ENCODE results near the gene NR4A1. TPM values are rescaled to one million over a fixed set of nuclear protein-coding genes. Genes with fewer than 3 reads are reported as not detected.

Gene NR4A1
- total and polyA plus RNA-seq, 10 of the 15 experiments (the other 5 are each of a cell fraction or from before 2014, with no cell fraction given), result 0.05 to 7.9 (median 2.2) TPM; not detected in 1

DNA sequence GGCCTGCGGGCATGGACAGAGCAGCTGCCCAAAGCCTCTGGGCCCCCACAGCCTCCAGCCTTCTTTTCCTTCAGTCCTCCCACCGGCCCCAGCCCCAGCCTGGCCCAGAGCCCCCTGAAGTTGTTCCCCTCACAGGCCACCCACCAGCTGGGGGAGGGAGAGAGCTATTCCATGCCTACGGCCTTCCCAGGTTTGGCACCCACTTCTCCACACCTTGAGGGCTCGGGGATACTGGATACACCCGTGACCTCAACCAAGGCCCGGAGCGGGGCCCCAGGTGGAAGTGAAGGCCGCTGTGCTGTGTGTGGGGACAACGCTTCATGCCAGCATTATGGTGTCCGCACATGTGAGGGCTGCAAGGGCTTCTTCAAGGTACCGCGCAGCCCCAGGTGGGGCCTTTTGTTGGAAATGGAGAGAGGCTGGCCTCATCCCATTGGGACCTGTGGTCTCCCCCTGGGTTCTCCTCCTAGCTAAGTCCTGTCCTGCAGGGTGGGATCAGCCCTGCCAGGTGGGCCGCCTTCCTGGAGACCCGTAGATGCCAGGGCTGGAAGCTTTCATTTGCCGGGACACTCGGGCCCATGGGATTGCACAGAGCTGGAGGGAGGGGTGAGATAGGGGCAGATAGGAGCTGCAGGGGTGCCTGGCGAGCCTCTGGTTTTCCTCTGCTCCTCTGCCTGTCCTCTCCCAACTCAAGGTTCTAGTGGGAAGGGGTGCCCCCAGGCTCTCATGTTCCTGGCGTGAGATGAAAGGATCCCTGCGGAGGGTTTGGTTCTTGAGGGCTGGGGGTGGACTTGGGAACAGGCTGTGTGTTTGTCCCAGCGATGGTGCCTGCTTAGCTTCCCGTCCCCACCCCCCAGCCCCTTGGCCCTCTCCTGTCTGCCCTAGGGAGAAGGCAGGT lies 3.8 kb downstream of the NR4A1 start (continued):
- TF ChIP-seq, protein P1, sequence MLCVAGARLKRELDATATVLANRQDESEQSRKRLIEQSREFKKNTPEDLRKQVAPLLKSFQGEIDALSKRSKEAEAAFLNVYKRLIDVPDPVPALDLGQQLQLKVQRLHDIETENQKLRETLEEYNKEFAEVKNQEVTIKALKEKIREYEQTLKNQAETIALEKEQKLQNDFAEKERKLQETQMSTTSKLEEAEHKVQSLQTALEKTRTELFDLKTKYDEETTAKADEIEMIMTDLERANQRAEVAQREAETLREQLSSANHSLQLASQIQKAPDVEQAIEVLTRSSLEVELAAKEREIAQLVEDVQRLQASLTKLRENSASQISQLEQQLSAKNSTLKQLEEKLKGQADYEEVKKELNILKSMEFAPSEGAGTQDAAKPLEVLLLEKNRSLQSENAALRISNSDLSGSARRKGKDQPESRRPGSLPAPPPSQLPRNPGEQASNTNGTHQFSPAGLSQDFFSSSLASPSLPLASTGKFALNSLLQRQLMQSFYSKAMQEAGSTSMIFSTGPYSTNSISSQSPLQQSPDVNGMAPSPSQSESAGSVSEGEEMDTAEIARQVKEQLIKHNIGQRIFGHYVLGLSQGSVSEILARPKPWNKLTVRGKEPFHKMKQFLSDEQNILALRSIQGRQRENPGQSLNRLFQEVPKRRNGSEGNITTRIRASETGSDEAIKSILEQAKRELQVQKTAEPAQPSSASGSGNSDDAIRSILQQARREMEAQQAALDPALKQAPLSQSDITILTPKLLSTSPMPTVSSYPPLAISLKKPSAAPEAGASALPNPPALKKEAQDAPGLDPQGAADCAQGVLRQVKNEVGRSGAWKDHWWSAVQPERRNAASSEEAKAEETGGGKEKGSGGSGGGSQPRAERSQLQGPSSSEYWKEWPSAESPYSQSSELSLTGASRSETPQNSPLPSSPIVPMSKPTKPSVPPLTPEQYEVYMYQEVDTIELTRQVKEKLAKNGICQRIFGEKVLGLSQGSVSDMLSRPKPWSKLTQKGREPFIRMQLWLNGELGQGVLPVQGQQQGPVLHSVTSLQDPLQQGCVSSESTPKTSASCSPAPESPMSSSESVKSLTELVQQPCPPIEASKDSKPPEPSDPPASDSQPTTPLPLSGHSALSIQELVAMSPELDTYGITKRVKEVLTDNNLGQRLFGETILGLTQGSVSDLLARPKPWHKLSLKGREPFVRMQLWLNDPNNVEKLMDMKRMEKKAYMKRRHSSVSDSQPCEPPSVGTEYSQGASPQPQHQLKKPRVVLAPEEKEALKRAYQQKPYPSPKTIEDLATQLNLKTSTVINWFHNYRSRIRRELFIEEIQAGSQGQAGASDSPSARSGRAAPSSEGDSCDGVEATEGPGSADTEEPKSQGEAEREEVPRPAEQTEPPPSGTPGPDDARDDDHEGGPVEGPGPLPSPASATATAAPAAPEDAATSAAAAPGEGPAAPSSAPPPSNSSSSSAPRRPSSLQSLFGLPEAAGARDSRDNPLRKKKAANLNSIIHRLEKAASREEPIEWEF (IDR thresholded peaks at IDR 0.05; ENCODE audit: insufficient replicate concordance, low read depth, low read length), result no peak

DNA sequence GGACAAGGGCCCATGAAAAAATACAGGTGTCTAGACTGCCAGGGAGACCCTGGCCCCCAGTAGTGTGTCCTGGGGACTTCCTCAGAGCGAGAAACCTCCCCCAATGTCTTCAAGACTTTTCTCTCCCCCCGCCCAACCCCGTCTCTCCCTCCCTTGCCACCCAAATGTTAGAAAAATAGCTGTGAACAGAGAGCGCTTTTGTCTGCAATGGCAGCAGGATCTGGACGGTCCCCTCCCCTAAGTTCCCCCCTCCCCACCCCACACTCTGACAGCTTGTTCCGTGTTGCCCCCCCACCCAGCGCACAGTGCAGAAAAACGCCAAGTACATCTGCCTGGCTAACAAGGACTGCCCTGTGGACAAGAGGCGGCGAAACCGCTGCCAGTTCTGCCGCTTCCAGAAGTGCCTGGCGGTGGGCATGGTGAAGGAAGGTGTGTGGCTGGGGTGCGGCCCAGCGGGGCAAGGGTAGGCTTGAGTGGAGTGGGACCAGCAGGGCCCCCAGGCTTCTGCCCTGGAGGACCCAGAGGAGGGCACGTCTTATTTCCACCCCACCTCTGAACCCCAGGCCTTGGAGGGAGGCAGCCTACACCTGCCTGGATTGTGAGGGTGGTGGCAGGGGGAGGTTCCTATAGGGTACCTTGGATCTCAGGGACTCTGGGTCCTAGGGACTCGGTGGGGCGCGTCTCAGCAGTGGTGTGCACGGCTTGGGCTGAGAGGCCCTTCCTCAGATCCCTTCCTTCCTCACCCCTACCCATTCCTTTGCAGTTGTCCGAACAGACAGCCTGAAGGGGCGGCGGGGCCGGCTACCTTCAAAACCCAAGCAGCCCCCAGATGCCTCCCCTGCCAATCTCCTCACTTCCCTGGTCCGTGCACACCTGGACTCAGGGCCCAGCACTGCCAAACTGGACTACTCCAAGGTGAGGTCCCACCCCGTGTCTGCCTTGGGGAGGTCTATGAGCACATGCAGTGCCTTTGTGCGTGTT lies 4.8 kb downstream of the NR4A1 start:
- peaks cover 7% of the 10 kb centered on the region for H3K4me1 ChIP-seq (ENCODE audit: control insufficient read depth, insufficient read depth, low read length)
- no peak for TF ChIP-seq EP300 (IDR thresholded peaks at IDR 0.05; ENCODE audit: borderline replicate concordance in 1 of 2, control insufficient read depth in 1 of 2, low read depth in 2 of 2, low read length in 2 of 2)
- TF ChIP-seq, protein P2, sequence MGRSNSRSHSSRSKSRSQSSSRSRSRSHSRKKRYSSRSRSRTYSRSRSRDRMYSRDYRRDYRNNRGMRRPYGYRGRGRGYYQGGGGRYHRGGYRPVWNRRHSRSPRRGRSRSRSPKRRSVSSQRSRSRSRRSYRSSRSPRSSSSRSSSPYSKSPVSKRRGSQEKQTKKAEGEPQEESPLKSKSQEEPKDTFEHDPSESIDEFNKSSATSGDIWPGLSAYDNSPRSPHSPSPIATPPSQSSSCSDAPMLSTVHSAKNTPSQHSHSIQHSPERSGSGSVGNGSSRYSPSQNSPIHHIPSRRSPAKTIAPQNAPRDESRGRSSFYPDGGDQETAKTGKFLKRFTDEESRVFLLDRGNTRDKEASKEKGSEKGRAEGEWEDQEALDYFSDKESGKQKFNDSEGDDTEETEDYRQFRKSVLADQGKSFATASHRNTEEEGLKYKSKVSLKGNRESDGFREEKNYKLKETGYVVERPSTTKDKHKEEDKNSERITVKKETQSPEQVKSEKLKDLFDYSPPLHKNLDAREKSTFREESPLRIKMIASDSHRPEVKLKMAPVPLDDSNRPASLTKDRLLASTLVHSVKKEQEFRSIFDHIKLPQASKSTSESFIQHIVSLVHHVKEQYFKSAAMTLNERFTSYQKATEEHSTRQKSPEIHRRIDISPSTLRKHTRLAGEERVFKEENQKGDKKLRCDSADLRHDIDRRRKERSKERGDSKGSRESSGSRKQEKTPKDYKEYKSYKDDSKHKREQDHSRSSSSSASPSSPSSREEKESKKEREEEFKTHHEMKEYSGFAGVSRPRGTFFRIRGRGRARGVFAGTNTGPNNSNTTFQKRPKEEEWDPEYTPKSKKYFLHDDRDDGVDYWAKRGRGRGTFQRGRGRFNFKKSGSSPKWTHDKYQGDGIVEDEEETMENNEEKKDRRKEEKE (IDR thresholded peaks at IDR 0.05), result no peak
- no peaks in the 10 kb centered on the region for H3K27me3 ChIP-seq (replicated peaks in 1 of 2; ENCODE audit: control insufficient read depth in 2 of 2, insufficient read depth in 2 of 2, low read length in 1 of 2)
- RAD21 ChIA-PET (ENCODE audit: unreplicated experiment), result interaction anchor here (1.1 kb wide), 1 partner anchor 31 kb away, joined by 4 read pairs; no protein-coding TSS in a partner anchor
- no peak overlapping the region for H3K9ac ChIP-seq (ENCODE audit: control insufficient read depth, insufficient read depth, low read length)
- H3K4me2 ChIP-seq (ENCODE audit: control insufficient read depth, insufficient read depth), result no peak overlapping the region
- no TSS peak for BruUV-seq (replicated peaks)
- FAIRE-seq (no peak), ATAC-seq (no peak), DNase-seq (ENCODE audit: low read depth, low spot score) (no peak)
- H3K4me3 ChIP-seq, result no peak overlapping the region
- no peak overlapping the region for H3K27ac ChIP-seq (ENCODE audit: control insufficient read depth, insufficient read depth)
- SMC1A ChIA-PET (ENCODE audit: uncharacterized antibody, unreplicated experiment), result no interaction called here
- POLR2A ChIA-PET, result interaction anchor here (1.0 kb wide), 1 partner anchor 22 kb away, joined by 3 read pairs; no protein-coding TSS in a partner anchor
- H2AFZ ChIP-seq (ENCODE audit: control insufficient read depth, low read depth, low read length), result no peak overlapping the region
- no peaks in the 10 kb centered on the region; a peak in 1 of 4 replicates for H3K36me3 ChIP-seq (ENCODE audit: control insufficient read depth in 2 of 2, insufficient read depth in 2 of 2, low read length in 1 of 2)
- CTCF ChIA-PET, result interaction anchor here (1.1 to 2.1 kb wide), 4 partner anchors 25 to 62 kb away, joined by 3 to 7 read pairs (median 4); no protein-coding TSS in a partner anchor
- intact Hi-C loops (cut with micrococcal nuclease; ENCODE audit: unreplicated experiment) (no loop called here), in situ Hi-C loops (cut with MboI) (no loop called here)
- H3K9me3 ChIP-seq (replicated peaks; ENCODE audit: control insufficient read depth, insufficient read depth, low read length), result no peaks in the 10 kb centered on the region
- WGBS (ENCODE audit: insufficient coverage, insufficient replicate concordance, low lambda C conversion rate, missing lambda C conversion rate), result 68% methylated on average over 19 of the region's 27 CpGs
- no peaks in the 10 kb centered on the region for H3K79me2 ChIP-seq (ENCODE audit: control insufficient read depth, insufficient read depth, low read length)
- no peaks in the 10 kb centered on the region for H4K20me1 ChIP-seq (ENCODE audit: control insufficient read depth, insufficient read depth)
